GM03348 (cell line): Measurements from ENCODE around the gene SSH2.
"Not testable (repeated sequence)": the region's sequence is repeated elsewhere in the genome, so short reads cannot be mapped to it uniquely, and the experiment has no call there.

Experiments
- DNase-seq: peaks from one replicate; pipeline ENCODE4 v3.0.0; 2012; ENCODE audit warnings: low spot score

SSH2 gene

DNA sequence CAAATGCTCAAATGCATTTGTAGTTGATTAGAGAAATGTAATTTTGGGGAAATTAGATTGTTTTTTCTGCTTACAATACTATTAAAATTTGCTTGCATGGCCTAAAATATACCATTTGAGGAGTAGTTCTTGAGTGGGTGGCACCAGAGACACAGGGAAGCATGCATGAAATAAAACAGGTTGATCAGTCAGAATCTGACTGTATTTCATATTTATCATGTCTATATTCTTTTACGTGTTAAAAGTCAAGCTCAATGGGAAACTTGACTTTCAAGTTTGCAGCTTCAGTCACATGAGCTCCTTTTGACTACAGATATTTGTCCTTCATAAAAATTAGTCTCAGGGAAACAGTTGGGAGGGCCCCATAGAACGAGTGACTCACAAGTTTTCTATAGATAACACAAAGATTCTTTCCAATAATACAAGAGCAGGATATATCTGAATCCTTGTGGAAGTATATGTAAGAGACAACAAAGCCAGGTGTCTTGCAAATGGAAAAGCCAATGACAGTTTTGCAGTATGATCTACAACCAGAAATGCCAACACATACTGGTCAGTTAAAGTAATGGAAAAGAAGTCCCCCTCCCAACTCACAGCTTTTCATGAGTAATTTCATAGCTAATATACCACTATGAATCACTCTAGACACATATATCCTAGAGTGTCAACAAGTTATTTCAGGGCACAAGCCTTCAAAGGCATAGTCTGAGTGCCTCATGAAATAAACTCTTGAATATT lies 265.1 kb downstream of the SSH2 start:
- peak; percentile 52 for DNase-seq

GRCh38 chr17:29663155-29663554 lies 266.9 kb downstream of the SSH2 start:
- peak; percentile 55 for DNase-seq

DNA sequence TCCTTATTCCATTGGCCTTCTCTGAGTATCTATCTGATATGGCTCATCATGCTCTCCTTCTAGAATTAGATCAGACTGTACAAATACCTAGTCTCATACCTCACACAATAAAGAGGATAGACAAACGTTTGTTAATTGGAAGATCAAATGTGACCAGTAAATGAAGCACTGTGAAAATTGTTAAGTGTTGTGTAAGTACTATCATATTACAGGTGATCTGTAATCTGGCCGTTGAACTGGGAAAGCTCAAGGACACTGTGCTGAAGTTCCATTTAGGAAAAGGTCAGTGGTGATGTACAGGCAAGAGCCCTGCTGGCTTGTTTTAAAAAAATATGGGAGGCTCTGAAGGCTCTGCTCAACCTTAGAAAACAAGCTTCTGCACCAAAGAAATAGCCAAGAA lies 268.8 kb downstream of the SSH2 start:
- no peak for DNase-seq

GRCh38 chr17:29659155-29659554 lies 270.9 kb downstream of the SSH2 start:
- no peak for DNase-seq

- no peak for DNase-seq
Observed at GRCh38 chr17:29655323-29655722, 274.7 kb downstream of the SSH2 start.

GRCh38 chr17:29653995-29654714 lies 275.9 kb downstream of the SSH2 start:
- DNase-seq = no peak

DNA sequence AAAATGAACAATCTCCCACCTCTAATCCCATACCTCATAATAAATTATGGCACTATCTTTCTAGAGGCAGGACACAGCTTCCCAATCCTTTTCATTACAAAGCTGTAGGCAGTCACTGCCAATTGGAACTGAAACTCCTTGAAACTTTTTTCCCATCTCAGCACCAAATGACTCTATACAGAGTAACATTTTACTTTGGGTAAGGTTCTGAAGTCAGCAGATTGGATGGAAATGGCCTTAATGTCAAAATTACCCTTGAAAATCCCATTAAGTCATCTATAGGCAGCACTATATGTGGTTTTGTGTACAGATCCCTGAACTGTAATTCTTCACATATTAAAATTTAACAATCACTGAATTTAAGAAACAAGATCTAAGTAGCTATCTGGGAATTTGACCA lies 277.1 kb downstream of the SSH2 start:
- DNase-seq = no peak

- DNase-seq = not testable (repeated sequence)
Observed at GRCh38 chr17:29651913-29652312, 278.1 kb downstream of the SSH2 start.

GRCh38 chr17:29650396-29650795 lies 279.6 kb downstream of the SSH2 start:
- DNase-seq = no peak

GRCh38 chr17:29649359-29649758 lies 280.7 kb downstream of the SSH2 start:
- no peak for DNase-seq

DNA sequence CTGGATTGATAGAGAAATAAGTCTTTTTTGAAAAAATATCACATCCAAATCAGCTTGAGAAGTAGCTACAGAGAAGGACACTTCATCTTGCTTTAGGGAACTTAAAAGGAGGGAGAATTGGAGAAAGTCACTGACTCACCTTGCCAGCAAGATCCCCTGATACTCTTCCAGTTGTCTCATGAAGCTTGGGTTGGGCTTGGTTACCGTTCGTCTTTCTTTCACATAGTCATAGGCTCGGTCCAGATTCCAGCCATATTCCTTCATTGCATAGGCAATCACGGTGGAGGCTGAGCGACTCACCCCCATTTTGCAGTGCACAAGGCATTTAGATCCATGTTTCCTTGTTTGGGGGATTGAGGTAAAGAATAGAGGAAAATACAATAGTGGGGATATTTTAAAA lies 282.0 kb downstream of the SSH2 start:
- no peak for DNase-seq

DNA sequence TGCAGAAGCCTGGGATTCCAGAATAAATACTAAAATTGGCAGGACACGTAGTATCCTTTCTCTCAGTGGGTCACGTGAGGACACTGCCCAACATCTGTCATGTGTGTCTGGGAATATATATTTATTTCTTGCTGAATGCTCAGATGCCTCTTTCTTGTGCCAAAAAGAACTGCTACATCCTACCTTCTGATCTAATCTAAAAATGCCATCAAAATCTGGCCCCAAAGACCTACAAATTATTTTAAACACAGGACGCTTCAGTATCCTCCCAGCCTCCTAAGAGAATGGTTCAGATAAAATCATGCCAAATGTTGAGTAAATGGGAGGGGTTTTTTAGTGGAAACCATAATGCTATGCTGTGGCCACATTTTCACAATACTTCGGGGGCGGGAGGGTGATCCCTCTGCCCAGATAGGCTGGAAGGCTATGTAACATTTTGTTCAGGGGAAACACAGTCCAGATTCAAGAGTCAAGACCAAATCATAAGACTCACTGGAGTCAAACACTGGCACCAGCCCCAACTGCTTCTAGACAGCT lies 284.4 kb downstream of the SSH2 start:
- peak; percentile 85 for DNase-seq

GRCh38 chr17:29643817-29644160 lies 286.2 kb downstream of the SSH2 start:
- DNase-seq = no peak

GRCh38 chr17:29642171-29642611 lies 287.8 kb downstream of the SSH2 start:
- no peak for DNase-seq

DNA sequence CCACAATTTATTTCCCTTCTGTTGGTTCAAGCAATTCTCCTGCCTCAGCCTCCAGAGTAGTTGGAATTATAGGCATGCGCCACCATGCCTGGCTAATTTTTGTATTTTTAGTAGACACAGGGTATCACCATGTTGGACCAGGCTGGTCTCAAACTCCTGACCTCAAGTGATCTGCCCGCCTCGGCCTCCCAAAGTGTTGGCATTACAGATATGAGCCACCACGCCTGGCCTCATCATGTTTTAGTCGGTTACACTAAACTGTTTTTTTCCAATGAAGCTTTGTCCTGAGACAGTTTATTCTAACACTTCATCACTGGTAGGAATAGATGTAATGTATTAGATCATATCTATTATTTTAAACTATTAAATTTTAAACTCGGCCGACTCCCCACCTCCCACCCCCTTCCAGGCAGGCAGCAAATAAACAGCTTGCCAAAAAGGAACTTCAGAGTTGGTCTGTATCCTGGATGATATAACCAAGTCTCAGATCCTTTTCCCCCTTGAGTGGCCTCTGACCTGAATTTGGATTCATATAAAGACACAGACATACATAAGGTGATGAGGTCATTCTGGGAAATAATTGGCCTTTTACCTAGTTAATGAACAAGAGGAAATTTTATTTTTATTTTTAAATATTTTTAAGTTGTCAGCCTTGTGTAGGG lies 288.9 kb downstream of the SSH2 start:
- DNase-seq = no peak

- DNase-seq = peak; percentile 46
Observed at GRCh38 chr17:29640413-29640812, 289.6 kb downstream of the SSH2 start.

DNA sequence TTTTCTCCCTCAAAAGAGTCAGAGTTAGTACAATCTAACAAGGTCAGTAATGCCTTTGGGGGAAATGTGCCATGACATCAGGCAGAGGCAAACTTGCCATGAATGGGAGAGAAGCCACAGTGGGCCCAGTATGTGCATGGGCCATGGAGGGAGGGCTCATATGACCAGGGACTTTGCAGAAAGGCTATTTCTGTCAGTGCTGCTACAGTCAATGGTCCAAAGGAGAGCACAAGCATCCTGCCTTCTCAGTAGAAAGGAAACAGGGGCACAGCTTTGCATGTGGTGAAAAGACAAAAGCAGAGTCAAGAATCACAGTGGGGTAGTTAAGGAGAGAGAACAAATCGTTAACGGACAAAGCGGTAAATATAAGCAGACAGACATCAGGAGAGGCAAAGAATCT lies 296.1 kb downstream of the SSH2 start:
- DNase-seq = no peak

GRCh38 chr17:29630630-29631193 lies 299.3 kb downstream of the SSH2 start:
- no peak for DNase-seq

- no peak for DNase-seq
Observed at GRCh38 chr17:29629839-29630238, 300.2 kb downstream of the SSH2 start.

DNA sequence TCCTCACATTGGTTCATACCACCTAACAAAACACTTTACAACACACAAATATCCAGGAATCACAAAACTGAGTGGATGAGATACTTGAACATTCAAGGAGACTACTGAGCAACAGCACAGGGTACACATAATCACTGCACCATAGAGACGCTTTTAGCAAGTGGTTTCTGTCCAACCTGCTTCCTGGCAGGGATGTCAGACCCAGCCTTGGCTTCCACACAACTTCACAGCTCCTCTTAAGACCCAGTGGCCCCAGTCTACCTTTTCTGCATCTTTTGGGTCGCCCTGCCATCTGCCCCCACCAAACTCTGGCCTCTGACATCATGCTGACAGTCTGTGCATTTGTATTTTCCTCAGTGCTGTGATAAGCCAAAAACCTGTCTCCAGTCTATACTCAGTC lies 301.4 kb downstream of the SSH2 start:
- DNase-seq = no peak

GRCh38 chr17:29627951-29628350 lies 302.1 kb downstream of the SSH2 start:
- no peak for DNase-seq

- peak; percentile 69 for DNase-seq
Observed at GRCh38 chr17:29625037-29625750, 304.8 kb downstream of the SSH2 start.
